Measurements from ENCODE around the gene CSF2RB.

DNA sequence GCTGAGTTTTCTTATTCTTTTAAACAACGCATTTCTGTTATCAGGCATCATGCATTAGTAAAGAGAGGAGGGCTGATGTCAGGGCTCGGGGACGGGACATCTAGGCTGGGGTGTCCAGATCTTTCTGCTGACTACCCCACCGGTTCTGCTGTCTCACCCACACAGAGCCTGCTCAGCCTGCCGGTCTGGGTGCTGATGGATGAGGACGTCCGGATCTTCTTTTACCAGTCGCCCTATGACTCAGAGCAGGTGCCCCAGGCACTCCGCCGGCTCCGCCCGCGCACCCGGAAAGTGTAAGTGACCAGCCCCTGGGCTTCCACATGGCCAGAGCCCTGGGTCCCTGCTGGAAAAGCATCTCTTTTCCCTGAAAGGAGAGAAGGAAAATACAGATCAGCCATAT, 43.2 kb upstream of the CSF2RB start:
- TF ChIP-seq, protein P1, sequence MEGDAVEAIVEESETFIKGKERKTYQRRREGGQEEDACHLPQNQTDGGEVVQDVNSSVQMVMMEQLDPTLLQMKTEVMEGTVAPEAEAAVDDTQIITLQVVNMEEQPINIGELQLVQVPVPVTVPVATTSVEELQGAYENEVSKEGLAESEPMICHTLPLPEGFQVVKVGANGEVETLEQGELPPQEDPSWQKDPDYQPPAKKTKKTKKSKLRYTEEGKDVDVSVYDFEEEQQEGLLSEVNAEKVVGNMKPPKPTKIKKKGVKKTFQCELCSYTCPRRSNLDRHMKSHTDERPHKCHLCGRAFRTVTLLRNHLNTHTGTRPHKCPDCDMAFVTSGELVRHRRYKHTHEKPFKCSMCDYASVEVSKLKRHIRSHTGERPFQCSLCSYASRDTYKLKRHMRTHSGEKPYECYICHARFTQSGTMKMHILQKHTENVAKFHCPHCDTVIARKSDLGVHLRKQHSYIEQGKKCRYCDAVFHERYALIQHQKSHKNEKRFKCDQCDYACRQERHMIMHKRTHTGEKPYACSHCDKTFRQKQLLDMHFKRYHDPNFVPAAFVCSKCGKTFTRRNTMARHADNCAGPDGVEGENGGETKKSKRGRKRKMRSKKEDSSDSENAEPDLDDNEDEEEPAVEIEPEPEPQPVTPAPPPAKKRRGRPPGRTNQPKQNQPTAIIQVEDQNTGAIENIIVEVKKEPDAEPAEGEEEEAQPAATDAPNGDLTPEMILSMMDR (CRISPR knock-in tag; IDR thresholded peaks at IDR 0.05): no peak
- TF ChIP-seq UBTF (CRISPR knock-in tag; IDR thresholded peaks at IDR 0.05) (no peak), ISX (CRISPR knock-in tag; conservative IDR thresholded peaks at IDR 0.05) (no peak), ZNF747 (CRISPR knock-in tag; IDR thresholded peaks at IDR 0.05; ENCODE audit: borderline replicate concordance) (no peak), MYC (CRISPR knock-in tag; IDR thresholded peaks at IDR 0.05; ENCODE audit: borderline replicate concordance) (no peak), MEIS1 (CRISPR knock-in tag; IDR thresholded peaks at IDR 0.05; ENCODE audit: borderline replicate concordance) (no peak), ZNF232 (CRISPR knock-in tag; IDR thresholded peaks at IDR 0.05; ENCODE audit: borderline replicate concordance) (no peak), BRD4 (CRISPR knock-in tag; IDR thresholded peaks at IDR 0.05) (no peak), ZFP91 (CRISPR knock-in tag; IDR thresholded peaks at IDR 0.05; ENCODE audit: borderline replicate concordance) (no peak)

Data from HepG2 (cell line).